Activated T-helper 2 cell treated with anti-CD3 and anti-CD28 coated beads, Interferon-gamma antibody, Interleukin-2, Interleukin-4, amounts not matched to agents 10 μg/mL and 5 μg/mL and 100 μg/mL, durations not matched to agents 14 hours and 24 hours and 36 hours (primary cell): ENCODE measurements around the gene OR2A7. TPM values are rescaled to one million over a fixed set of nuclear protein-coding genes. Genes with fewer than 3 reads are reported as not detected.
"Not testable (repeated sequence)": the region's sequence is repeated elsewhere in the genome, so short reads cannot be mapped to it uniquely, and the experiment has no call there.

Source experiments
- DNase-seq: peaks from one replicate; pipeline ENCODE4 v3.0.0; 2021; ENCODE audit warnings: low spot score
- H3K27ac Mint-ChIP-seq: one replicate; pipeline ENCODE4 v1.8.0; 2021; ENCODE audit warnings: mixed read lengths
- H3K27me3 Mint-ChIP-seq: one replicate; pipeline ENCODE4 v1.8.0; 2021; ENCODE audit warnings: low read depth, mixed read lengths
- H3K36me3 Mint-ChIP-seq: one replicate; pipeline ENCODE4 v1.8.0; 2021; ENCODE audit warnings: low read depth, mixed read lengths
- H3K4me1 Mint-ChIP-seq: one replicate; pipeline ENCODE4 v1.8.0; 2021; ENCODE audit warnings: low read depth, mixed read lengths
- H3K4me3 Mint-ChIP-seq: one replicate; pipeline ENCODE4 v1.8.0; 2021; ENCODE audit warnings: low read depth, mild to moderate bottlenecking, moderate library complexity, mixed read lengths
- H3K9me3 Mint-ChIP-seq: one replicate; pipeline ENCODE4 v1.8.0; 2021; ENCODE audit warnings: mixed read lengths
- intact Hi-C: fragments of 100-400 bp; cut with micrococcal nuclease; formaldehyde crosslinking; loops from one replicate; pipeline ENCODE4 v1.15.1; 2023
- total RNA-seq: library from RNA; stranded (reverse); gene quantifications from 2 replicates; pipeline ENCODE4 v1.2.3, GENCODE V29; 2022

OR2A7 gene, protein sequence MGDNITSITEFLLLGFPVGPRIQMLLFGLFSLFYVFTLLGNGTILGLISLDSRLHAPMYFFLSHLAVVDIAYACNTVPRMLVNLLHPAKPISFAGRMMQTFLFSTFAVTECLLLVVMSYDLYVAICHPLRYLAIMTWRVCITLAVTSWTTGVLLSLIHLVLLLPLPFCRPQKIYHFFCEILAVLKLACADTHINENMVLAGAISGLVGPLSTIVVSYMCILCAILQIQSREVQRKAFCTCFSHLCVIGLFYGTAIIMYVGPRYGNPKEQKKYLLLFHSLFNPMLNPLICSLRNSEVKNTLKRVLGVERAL
- 2.2 and 2.5 TPM in 2 replicates for total RNA-seq

DNA sequence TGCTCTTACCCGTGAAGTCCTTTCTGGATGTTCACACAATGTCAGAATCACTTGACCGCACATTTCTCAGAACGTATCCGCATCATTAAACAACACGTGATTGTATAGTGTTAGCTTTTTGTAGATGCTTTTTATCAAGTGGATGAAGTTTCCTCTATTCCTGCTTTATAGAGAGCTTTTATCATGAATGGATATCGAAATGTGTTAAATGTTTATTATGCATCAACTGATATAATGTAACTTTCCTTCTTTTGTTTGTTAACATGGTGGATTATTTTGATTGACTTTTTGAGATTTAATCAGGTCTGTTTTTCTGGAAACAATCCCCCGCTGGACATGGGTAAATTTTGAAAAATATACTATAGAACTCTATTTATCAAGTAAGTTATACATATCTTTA lies at the start of gene OR2A7:
Gene OR2A7 (minus strand): TSS at position 101 of the 400 bp plus-strand sequence. CDS start 5,164 bp downstream, outside the sequence.
- H3K4me1 Mint-ChIP-seq, intact Hi-C loops, H3K36me3 Mint-ChIP-seq, H3K27ac Mint-ChIP-seq, H3K9me3 Mint-ChIP-seq, DNase-seq, H3K4me3 Mint-ChIP-seq, H3K27me3 Mint-ChIP-seq: not testable (repeated sequence)

DNA sequence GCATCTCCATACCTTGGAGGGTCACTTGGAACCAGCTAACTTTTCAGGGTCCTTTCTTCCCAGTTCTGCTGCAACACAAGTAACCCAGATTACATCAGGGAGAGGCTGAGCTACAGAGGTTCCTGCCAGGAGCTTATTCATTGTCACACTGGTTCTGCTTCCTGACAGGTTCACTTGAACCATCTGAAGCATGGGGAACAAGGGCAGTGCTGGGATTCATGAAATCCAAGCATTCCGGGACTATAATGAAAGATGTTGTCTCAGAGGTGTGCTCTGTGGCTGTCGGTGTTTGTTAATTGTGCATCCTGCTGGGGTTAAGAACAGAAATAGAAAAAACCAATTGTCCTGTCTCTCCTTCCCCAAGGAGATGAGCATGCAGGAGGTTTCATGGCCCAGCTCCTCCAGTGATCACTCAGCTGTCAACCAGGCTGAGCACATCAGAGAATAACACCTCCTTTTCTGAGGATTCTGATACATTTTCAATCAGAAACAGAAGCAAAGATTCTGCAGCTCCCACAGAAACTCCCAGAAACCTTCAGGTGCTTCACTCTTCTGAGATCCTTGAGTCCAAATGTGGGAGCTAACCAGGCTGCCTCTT lies 47.4 kb upstream of the OR2A7 start, which contains the start of gene OR2A1:
Gene OR2A1 (plus strand): TSS at position 548 of the 598 bp plus-strand sequence. CDS start 5,706 bp downstream, outside the sequence.
- DNase-seq, H3K27me3 Mint-ChIP-seq, H3K4me3 Mint-ChIP-seq, intact Hi-C loops, H3K4me1 Mint-ChIP-seq, H3K27ac Mint-ChIP-seq, H3K9me3 Mint-ChIP-seq, H3K36me3 Mint-ChIP-seq: not testable (repeated sequence)

DNA sequence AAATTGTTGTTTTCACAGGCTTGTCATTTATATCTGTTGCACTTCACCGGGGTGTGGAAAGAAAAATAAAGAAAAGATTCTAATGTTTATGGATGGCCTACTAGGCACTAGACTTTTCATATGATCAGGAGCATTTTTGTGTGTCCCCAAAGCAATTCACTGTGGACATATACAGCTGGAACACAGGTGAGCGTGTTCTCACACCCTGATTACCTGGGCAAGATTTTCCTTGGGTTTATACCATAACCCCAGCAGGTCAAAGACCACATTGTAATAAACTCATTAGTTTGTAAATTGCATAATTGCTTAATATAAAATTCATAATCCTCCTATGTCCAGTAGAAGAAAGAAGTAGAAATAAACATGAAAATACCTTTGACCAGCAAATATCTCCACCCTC lies 46.6 kb upstream of the OR2A7 start:
- DNase-seq, H3K36me3 Mint-ChIP-seq, intact Hi-C loops, H3K9me3 Mint-ChIP-seq, H3K4me3 Mint-ChIP-seq, H3K27me3 Mint-ChIP-seq, H3K27ac Mint-ChIP-seq, H3K4me1 Mint-ChIP-seq: not testable (repeated sequence)

DNA sequence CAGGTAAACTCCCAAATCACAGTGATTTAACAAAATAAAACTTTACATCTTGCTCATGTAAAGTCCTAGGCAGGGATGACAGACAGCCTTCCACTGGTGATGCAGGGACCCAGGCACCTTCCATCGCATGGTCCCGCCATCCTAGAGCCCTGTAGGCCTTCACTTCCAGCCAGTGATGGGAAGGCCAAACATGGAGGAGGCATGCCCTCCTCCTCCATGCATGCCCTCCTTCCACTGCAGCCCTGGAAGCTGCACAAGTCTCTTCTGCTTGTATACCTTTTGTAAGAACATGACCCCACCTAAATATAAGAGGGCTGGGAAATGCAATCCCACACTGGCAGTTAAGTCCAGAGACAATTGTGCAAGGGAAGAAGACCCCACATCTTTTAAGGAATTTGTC lies 45.1 kb upstream of the OR2A7 start:
- H3K9me3 Mint-ChIP-seq, intact Hi-C loops, DNase-seq, H3K27me3 Mint-ChIP-seq, H3K4me3 Mint-ChIP-seq, H3K27ac Mint-ChIP-seq, H3K4me1 Mint-ChIP-seq, H3K36me3 Mint-ChIP-seq: not testable (repeated sequence)

DNA sequence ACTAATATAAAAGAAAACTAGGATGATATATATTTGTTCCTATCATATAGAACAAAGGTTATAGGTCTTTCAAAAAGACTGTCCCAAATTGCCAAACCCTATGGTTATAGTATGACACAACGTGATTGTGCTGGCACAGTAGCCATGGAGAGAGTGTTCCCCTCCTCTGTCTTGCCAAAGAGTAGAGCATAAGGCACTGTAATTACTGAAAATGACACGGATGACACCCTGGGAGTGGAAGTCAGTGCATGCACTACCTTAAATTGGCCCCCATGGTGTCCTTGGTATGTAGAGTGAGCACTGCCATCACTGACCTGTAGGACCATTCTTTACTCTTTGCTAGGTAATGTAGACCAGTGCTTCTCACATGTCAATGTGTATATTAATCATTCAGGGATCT lies 40.6 kb upstream of the OR2A7 start:
- H3K4me3 Mint-ChIP-seq, H3K36me3 Mint-ChIP-seq, H3K27ac Mint-ChIP-seq, H3K4me1 Mint-ChIP-seq, H3K9me3 Mint-ChIP-seq, DNase-seq, H3K27me3 Mint-ChIP-seq, intact Hi-C loops: not testable (repeated sequence)

DNA sequence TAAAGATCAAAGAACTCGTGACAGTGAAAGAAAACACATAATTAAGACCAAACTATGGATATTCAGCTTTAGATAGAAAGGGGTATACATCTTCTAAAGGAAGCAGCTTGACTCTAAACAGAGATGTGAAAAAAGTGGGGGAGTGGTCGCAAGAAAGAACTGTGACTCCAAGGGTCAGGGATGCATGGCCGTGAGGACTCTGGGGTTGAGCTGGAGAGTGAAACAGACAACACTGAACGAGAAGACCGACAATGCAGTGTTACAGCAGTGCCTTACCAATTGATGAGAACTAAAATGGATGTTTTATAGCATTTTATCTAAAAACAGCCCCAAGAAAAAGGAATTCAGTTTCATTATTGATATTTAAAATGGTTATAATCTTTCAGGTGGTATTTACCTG lies 39.0 kb upstream of the OR2A7 start:
- H3K9me3 Mint-ChIP-seq, DNase-seq, H3K4me1 Mint-ChIP-seq, H3K27ac Mint-ChIP-seq, H3K36me3 Mint-ChIP-seq, H3K27me3 Mint-ChIP-seq, H3K4me3 Mint-ChIP-seq, intact Hi-C loops: not testable (repeated sequence)

DNA sequence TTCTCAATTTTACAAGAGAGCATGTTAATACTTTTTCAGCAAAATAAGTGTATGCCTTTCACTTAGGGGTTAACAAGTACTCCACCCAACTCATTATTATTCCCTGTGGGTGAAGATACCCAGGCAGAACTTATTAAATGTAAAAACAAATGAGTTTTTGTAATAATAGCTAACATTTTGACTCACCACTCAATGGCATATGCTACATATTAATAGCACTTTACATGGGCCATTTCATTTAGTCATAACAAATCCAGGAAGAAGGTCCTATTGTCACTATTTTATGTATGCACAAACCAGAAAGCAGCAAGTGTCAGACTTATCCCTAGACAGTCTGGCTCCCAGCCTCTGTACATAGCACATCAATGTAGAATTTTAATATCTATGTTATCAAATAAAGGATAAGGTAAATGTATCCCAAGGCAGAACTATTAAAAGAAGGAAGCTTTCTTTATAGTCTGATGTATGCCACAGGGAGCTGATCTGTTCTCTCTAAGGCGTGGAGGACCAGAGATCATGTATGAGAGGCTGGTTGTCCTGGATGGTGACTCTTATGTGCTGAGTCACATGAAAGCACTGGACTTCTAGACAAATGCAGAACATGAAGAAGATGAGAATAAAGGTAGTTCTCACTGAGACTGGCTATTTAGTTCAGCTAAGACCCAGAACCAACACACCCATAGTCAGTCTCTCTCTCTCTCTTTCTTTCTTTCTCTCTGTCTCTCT lies 38.1 kb upstream of the OR2A7 start:
- H3K36me3 Mint-ChIP-seq, H3K27me3 Mint-ChIP-seq, DNase-seq, H3K27ac Mint-ChIP-seq, H3K4me3 Mint-ChIP-seq, H3K4me1 Mint-ChIP-seq, intact Hi-C loops, H3K9me3 Mint-ChIP-seq: not testable (repeated sequence)

DNA sequence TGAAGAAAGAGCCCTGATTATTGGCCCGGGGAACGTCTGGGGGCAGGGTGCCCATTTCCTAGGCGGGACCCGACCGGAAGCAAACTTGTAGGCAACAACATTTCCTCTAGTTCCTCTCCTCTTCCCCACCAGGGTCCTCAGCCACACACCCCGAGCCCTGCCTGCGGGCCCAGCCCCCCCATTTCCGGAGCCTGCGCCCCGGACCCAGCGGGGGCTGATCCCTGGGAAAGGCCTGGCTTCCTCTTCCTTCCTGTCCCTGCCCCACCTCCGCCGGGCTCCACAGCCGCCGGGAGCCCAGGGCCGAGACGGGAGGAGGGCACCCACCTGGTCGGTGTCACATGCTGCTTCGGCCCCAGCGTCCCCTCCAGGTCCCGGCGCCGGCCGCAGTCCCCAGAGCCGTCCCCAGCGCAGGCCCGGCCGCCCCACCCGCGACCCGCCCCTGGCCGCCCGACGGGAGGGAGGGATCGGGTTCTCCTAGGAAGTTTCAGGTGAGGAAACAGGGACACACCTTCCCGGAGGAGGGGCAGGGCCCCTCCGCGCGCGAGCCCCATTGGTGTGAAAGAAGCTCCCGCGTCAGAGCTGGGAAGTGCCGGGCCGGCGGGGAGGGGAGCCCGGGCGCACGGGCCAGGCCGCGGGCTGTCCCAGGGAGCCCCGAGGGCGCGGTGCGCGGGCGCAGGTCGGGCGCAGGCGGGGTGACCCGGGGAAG lies 29.4 kb upstream of the OR2A7 start:
- H3K4me3 Mint-ChIP-seq, H3K27ac Mint-ChIP-seq, H3K9me3 Mint-ChIP-seq, intact Hi-C loops, H3K27me3 Mint-ChIP-seq, DNase-seq, H3K4me1 Mint-ChIP-seq, H3K36me3 Mint-ChIP-seq: not testable (repeated sequence)

DNA sequence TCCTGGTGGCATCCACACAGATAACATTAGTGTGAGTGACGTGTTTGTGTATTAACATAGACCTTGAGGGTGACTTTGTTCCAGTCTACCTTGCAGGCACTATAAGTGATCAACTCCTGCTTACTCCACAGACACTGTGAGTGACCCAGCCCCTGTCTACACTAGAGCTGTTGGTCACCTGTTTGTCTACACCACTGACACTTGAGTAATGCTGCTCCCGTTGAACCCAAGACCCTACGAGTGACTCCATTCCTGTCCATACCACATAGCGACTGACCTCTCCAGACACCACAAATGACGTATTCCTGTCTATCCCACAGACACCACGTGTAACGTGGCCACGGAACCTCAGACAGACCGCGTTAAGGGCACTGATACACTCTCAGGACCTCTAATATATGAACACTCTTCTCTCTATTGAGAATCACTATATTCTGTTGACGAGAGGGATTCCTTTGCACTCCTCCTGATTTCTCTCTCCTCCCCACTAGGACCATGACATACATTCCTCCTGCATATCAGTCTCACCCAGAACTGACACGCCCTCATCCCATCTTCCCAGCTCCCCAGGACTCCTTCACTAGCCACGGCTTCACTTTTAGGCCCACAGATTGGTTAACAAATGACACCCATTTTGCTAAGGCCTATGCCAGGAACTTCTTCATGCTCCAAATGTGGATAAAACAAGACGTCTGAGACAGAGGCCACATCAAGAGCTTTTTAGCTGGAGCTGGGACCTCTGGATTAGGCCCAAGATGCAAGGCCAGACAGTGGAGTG lies 28.0 kb upstream of the OR2A7 start:
- H3K9me3 Mint-ChIP-seq, H3K27ac Mint-ChIP-seq, H3K4me3 Mint-ChIP-seq, H3K4me1 Mint-ChIP-seq, DNase-seq, intact Hi-C loops, H3K36me3 Mint-ChIP-seq, H3K27me3 Mint-ChIP-seq: not testable (repeated sequence)

DNA sequence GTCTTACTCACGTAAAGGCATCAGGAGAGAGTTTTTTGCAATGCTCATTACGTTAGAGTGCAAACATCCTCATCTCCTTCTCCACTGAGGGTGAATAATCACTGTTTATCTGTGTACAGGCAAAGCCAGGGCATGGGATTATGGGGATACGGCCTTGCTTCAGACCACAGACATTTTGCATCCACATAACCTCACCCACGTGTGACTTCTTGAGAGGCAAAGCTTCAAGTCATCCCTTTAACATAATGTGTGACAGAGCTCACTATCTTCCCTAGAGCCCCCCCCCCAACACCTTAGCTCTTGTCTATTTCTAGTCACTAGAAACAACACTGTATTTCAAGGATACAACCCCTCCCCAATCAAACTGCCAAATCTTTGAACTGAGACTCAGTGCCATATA lies 27.0 kb upstream of the OR2A7 start:
- DNase-seq, H3K4me1 Mint-ChIP-seq, H3K9me3 Mint-ChIP-seq, H3K4me3 Mint-ChIP-seq, intact Hi-C loops, H3K27me3 Mint-ChIP-seq, H3K27ac Mint-ChIP-seq, H3K36me3 Mint-ChIP-seq: not testable (repeated sequence)

DNA sequence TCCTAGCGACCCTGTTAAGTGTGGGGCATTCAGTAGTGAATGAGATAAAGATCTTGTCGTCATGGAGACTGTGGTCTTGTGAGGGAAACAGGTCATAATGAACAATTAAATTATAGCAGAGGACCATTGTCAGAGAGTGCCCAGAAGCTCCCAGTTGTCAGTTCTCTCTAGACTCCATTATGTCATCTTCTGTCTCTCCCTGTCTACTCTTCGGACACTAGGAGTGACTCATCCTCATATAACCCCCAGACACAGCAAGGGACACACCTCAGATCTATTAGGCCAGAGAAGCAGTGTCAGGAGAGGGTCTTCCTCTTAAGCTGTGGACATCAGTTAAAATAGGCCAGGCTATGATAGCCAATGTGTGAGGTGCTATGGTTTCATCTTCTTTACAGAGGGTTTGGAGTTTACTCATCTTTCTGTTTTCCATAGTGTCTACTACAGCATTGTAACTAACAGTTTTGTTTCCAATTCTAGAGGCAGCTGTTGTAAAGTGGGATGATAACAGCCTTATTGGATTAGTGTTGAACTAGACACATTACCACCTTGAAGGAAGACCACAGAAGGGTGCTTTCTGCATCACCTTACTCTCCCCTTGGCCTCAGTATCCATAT lies 22.7 kb upstream of the OR2A7 start:
- H3K4me1 Mint-ChIP-seq, H3K27me3 Mint-ChIP-seq, intact Hi-C loops, DNase-seq, H3K36me3 Mint-ChIP-seq, H3K27ac Mint-ChIP-seq, H3K4me3 Mint-ChIP-seq, H3K9me3 Mint-ChIP-seq: not testable (repeated sequence)

DNA sequence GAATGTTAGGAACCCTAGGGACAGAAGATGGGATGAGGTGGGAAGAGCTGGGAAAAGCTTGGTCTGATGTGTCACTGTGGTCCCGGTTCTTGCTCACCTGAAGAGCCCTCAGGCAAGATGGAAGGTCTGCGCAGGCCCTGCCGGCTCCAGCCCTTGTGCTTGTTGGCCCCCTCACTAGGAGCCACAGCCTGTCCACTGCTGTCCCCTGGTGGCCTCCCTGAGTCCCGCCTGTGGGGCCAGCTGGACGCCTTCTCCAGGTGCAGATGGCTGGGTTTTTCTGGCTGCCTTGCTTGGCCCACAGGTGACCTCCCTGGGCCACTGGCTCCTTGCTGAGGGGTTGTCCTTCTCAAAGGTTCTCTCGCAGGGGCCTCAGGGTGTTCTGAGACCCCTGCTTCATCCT lies 19.1 kb upstream of the OR2A7 start:
- H3K36me3 Mint-ChIP-seq, H3K9me3 Mint-ChIP-seq, H3K27me3 Mint-ChIP-seq, H3K27ac Mint-ChIP-seq, H3K4me3 Mint-ChIP-seq, intact Hi-C loops, DNase-seq, H3K4me1 Mint-ChIP-seq: not testable (repeated sequence)
